Measurements from ENCODE around the gene ALG14. TPM values are rescaled to one million over a fixed set of nuclear protein-coding genes. Genes with fewer than 3 reads are reported as not detected.

ALG14 gene
- total RNA-seq, 1 donor from 2014 or later = 5.5 TPM

DNA sequence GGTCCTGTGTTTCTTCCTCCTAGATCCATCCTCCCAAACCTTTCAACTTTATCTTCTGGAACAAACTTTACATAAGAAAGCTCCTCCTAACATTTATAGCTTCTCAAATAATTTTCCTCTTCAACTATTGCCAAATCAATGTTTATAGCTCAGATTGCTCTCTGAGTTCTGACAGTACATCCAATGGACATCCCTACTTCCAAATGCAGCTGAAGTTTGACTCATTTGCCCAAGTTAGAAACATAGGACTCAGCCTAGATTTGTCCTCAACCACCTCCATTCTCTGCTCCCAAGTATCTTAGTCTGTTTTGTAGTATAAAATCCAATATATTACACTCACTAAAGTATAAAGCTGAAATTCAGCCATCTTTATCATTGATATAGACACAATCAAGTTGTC is 62.6 kb downstream of the ALG14 start:
- H3K4me3 Mint-ChIP-seq = no peak overlapping the region
- no peaks in the 10 kb centered on the region for H3K27me3 Mint-ChIP-seq (ENCODE audit: low read depth)
- TF ChIP-seq, protein P1, sequence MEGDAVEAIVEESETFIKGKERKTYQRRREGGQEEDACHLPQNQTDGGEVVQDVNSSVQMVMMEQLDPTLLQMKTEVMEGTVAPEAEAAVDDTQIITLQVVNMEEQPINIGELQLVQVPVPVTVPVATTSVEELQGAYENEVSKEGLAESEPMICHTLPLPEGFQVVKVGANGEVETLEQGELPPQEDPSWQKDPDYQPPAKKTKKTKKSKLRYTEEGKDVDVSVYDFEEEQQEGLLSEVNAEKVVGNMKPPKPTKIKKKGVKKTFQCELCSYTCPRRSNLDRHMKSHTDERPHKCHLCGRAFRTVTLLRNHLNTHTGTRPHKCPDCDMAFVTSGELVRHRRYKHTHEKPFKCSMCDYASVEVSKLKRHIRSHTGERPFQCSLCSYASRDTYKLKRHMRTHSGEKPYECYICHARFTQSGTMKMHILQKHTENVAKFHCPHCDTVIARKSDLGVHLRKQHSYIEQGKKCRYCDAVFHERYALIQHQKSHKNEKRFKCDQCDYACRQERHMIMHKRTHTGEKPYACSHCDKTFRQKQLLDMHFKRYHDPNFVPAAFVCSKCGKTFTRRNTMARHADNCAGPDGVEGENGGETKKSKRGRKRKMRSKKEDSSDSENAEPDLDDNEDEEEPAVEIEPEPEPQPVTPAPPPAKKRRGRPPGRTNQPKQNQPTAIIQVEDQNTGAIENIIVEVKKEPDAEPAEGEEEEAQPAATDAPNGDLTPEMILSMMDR (conservative IDR thresholded peaks at IDR 0.05) = no peak
- H3K9me3 Mint-ChIP-seq = peaks cover 3% of the 10 kb centered on the region
- no peak for DNase-seq (ENCODE audit: low read depth, low spot score)
- no peak overlapping the region for H3K27ac Mint-ChIP-seq (ENCODE audit: unreplicated experiment)
- H3K36me3 Mint-ChIP-seq (ENCODE audit: low read depth) = peaks cover under 1% of the 10 kb centered on the region
- peaks cover 13% of the 10 kb centered on the region for H3K4me1 Mint-ChIP-seq

DNA sequence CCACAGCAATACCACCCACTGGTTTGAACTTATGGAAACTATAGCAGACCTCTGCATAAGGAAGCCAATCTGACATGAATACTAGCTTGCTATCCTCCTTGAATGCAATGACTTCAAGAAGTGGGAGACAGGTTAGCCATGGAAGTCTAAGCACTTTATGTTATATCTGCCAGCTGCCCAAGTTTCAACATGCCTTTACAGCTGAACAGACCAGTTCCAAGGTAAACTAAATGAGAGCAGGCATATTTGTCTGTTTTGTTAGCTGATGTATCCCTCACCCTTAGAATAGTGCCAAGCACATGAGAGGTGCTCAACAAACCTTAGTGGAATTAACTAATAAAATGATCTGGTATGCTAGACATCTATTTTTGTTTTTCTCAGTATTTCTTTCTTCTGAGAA is 65.1 kb downstream of the ALG14 start:
- H3K4me3 Mint-ChIP-seq = no peak overlapping the region
- no peaks in the 10 kb centered on the region for H3K36me3 Mint-ChIP-seq (ENCODE audit: low read depth)
- TF ChIP-seq, protein P1 (conservative IDR thresholded peaks at IDR 0.05) = no peak
- no peaks in the 10 kb centered on the region for H3K27me3 Mint-ChIP-seq (ENCODE audit: low read depth)
- no peak overlapping the region for H3K27ac Mint-ChIP-seq (ENCODE audit: unreplicated experiment)
- H3K9me3 Mint-ChIP-seq = peaks cover 3% of the 10 kb centered on the region
- H3K4me1 Mint-ChIP-seq = peaks cover 6% of the 10 kb centered on the region
- DNase-seq (ENCODE audit: low read depth, low spot score) = no peak

DNA sequence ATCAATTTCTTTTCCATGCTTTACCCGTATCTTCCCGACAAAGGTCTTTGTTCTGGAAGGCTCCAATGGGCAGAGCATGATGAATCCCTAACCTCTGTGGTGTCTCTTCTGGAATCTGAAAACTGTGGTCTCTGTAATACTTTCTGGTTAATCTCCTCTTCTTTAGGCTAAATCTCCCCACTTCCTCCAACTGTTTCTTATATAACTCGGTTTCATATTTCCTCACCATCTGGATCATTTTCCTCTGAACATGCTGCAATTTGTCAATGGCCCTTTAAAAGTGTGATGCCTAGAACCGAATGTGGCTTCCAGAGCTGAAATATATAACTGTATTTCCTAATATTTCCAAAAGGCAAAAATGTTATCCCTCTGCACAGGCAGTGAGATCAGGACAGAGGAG is 66.1 kb downstream of the ALG14 start:
- Mint-ChIP-seq H3K9me3 (no peaks in the 10 kb centered on the region), H3K27me3 (ENCODE audit: low read depth) (no peaks in the 10 kb centered on the region), H3K4me3 (no peak overlapping the region), H3K36me3 (ENCODE audit: low read depth) (no peaks in the 10 kb centered on the region), H3K4me1 (peaks cover 16% of the 10 kb centered on the region), H3K27ac (ENCODE audit: unreplicated experiment) (no peak overlapping the region)
- DNase-seq (ENCODE audit: low read depth, low spot score) = no peak
- TF ChIP-seq, protein P1 (conservative IDR thresholded peaks at IDR 0.05) = no peak

DNA sequence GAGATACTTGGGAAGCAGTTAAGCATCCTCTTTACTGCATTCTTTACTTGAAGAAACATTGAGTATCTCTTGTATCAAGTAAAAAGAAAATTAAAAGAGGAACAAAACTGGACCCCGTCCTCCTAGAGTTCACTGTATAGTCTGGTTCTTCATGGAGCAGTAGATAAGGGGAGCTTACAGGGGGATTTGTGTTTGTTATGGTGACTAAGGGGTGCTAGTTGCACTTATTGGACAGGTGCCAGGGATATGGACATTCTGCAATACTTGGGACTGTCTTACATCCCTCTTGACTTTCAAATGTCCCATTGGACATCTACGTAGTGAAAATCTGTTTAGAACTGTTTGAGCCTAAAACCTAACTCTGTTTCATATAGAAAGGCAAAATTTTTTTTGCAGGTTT is 67.2 kb downstream of the ALG14 start:
- no peak overlapping the region for H3K4me3 Mint-ChIP-seq
- DNase-seq (ENCODE audit: low read depth, low spot score) = no peak
- TF ChIP-seq, protein P1 (conservative IDR thresholded peaks at IDR 0.05) = no peak
- H3K36me3 Mint-ChIP-seq (ENCODE audit: low read depth) = no peaks in the 10 kb centered on the region
- peaks cover 19% of the 10 kb centered on the region for H3K4me1 Mint-ChIP-seq
- H3K9me3 Mint-ChIP-seq = no peaks in the 10 kb centered on the region
- no peak overlapping the region for H3K27ac Mint-ChIP-seq (ENCODE audit: unreplicated experiment)
- no peaks in the 10 kb centered on the region for H3K27me3 Mint-ChIP-seq (ENCODE audit: low read depth)

DNA sequence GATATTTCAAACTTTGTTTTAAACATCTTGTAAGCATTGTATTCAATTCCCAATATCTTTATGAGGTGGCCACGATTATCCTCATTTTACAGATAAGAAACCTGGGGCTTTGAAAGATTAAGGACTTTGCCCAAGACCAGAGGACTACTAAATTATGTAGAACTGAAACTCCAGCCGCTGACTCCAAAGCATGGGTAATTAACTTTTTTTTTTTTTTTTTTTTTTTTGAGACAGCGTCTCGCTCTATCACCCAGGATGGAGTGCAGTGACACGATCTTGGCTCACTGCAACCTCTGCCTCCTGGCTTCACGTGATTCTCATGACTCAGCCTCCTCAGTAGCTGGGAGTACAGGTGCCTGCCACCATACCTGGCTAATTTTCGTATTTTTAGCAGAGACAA is 68.7 kb downstream of the ALG14 start:
- DNase-seq (ENCODE audit: low read depth, low spot score) = no peak
- H3K36me3 Mint-ChIP-seq (ENCODE audit: low read depth) = no peaks in the 10 kb centered on the region
- peaks cover 32% of the 10 kb centered on the region for H3K4me1 Mint-ChIP-seq
- H3K9me3 Mint-ChIP-seq = no peaks in the 10 kb centered on the region
- TF ChIP-seq, protein P1 (conservative IDR thresholded peaks at IDR 0.05) = no peak
- no peak overlapping the region for H3K27ac Mint-ChIP-seq (ENCODE audit: unreplicated experiment)
- H3K4me3 Mint-ChIP-seq = no peak overlapping the region
- H3K27me3 Mint-ChIP-seq (ENCODE audit: low read depth) = no peaks in the 10 kb centered on the region

DNA sequence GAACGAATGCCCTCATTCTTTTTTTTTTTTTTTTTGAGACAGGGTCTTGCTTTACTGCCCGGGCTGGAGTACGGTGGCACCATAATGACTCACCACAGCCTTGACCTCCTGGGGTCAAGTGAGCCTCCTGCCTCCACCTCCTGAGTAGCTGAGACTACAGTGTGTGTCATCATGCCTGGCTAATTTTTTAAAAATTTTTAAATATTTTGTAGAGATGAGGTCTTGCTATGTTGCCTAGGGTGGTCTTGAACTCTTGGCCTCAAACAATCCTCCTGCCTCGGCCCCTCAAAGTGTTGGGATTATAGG is 69.4 kb downstream of the ALG14 start:
- TF ChIP-seq, protein P1 (conservative IDR thresholded peaks at IDR 0.05) = no peak
- H3K27me3 Mint-ChIP-seq (ENCODE audit: low read depth) = no peaks in the 10 kb centered on the region
- no peak overlapping the region for H3K27ac Mint-ChIP-seq (ENCODE audit: unreplicated experiment)
- no peaks in the 10 kb centered on the region for H3K36me3 Mint-ChIP-seq (ENCODE audit: low read depth)
- H3K4me3 Mint-ChIP-seq = no peak overlapping the region
- peaks cover 38% of the 10 kb centered on the region for H3K4me1 Mint-ChIP-seq
- no peak for DNase-seq (ENCODE audit: low read depth, low spot score)
- H3K9me3 Mint-ChIP-seq = no peaks in the 10 kb centered on the region

Data from neural crest cell (in vitro differentiated cells).